ENCODE results near the gene VWF. TPM values are rescaled to one million over a fixed set of nuclear protein-coding genes. Genes with fewer than 3 reads are reported as not detected.

The VWF gene
- total and polyA plus RNA-seq, 2 of the 4 experiments (the other 2 are of a cell fraction) = under 0.01 to 0.09 TPM

GRCh38 chr12:6145564-6145963 lies 21.1 kb upstream of the VWF start:
- Histone ChIP-seq H3K9ac (ENCODE audit: low read depth, low read length) (no peak overlapping the region), H4K91ac (ENCODE audit: insufficient read depth, low read depth, low read length) (no peak overlapping the region), H4K5ac (ENCODE audit: low read depth, low read length) (no peak overlapping the region), H3K36me3 (ENCODE audit: control insufficient read depth, insufficient read depth, low read length) (no peaks in the 10 kb centered on the region), H2AFZ (replicated peaks; ENCODE audit: low read length, poor library complexity) (no peak overlapping the region), H3K9me1 (ENCODE audit: insufficient read depth, low read length) (peaks cover 6% of the 10 kb centered on the region), H3K18ac (ENCODE audit: low read depth, low read length) (no peak overlapping the region), H3K27me3 (ENCODE audit: control insufficient read depth, insufficient read depth, low read length) (no peaks in the 10 kb centered on the region), H2BK15ac (ENCODE audit: low read depth, low read length) (no peak overlapping the region), H3K27ac (ENCODE audit: insufficient read depth, low read length) (no peak overlapping the region), H3K4me2 (ENCODE audit: low read depth, low read length) (no peak overlapping the region), H2BK20ac (ENCODE audit: low read depth, low read length) (no peak overlapping the region), H3K4ac (ENCODE audit: low read depth, low read length) (no peak overlapping the region), H3K4me3 (ENCODE audit: insufficient read depth, low read depth, low read length) (no peak overlapping the region), H2BK5ac (ENCODE audit: low read depth, low read length, poor library complexity, severe bottlenecking) (no peak overlapping the region), H3K4me1 (ENCODE audit: control insufficient read depth, insufficient read depth, low read length) (peaks cover 6% of the 10 kb centered on the region), H4K8ac (ENCODE audit: low read depth in 2 of 2, low read length in 2 of 2) (no peak overlapping the region), H3K14ac (replicated peaks; ENCODE audit: low read depth, low read length) (no peak overlapping the region), H3K56ac (ENCODE audit: extremely low read depth, insufficient read depth, low read length) (no peak overlapping the region), H4K20me1 (ENCODE audit: insufficient read depth, low read length) (no peaks in the 10 kb centered on the region), H3K9me3 (ENCODE audit: control insufficient read depth, insufficient read depth, low read length) (no peaks in the 10 kb centered on the region), H3K23ac (ENCODE audit: low read depth, low read length) (no peak overlapping the region), H2AK9ac (replicated peaks; ENCODE audit: low read depth, low read length, poor library complexity) (no peak overlapping the region), H2BK120ac (ENCODE audit: low read depth, low read length) (no peak overlapping the region), H3K79me1 (ENCODE audit: low read depth in 1 of 2, low read length in 2 of 2) (no peaks in the 10 kb centered on the region), H2AK5ac (ENCODE audit: low read depth, low read length) (no peak overlapping the region)
- POLR2A ChIA-PET (ENCODE audit: unreplicated experiment) = no interaction called here
- 100% methylated on average over 1 of the region's 8 CpGs; no CpG with 5 or more reads in 1 of the 2 experiments for WGBS, 2 experiments (ENCODE audit: extremely low coverage in 2 of 2, insufficient read length in 1 of 2)
- dilution Hi-C loops (cut with HindIII; ENCODE audit: low sequenced_read_pairs, unreplicated experiment) (no loop called here), in situ Hi-C loops (cut with MboI; ENCODE audit: low sequenced_read_pairs) (no loop called here), intact Hi-C loops (cut with micrococcal nuclease) (no loop called here)
- DNase-seq = no peak
- BruUV-seq (replicated peaks) = no TSS peak
- ATAC-seq (ENCODE audit: low read depth) = no peak
- TF ChIP-seq RFX5 (IDR thresholded peaks at IDR 0.05; ENCODE audit: low read depth, low read length) (no peak), USF2 (IDR thresholded peaks at IDR 0.05; ENCODE audit: low read depth, low read length) (no peak)
- CTCF ChIA-PET = interaction anchor here (1.1 kb wide), 1 partner anchor 10 kb away, joined by 3 read pairs; no protein-coding TSS in a partner anchor

All from IMR-90 (cell line).